ENCODE measurements around the gene PRSS33. TPM values are rescaled to one million over a fixed set of nuclear protein-coding genes. Genes with fewer than 3 reads are reported as not detected.
A peak's percentile ranks its signal among the peaks of the same experiment; 100 is the strongest.

Gene PRSS33
- total and polyA plus RNA-seq, 8 donors: 0.13 to 0.75 (median 0.25) TPM; not detected in 2

GRCh38 chr16:2734844-2735515 lies 52.4 kb downstream of the PRSS33 start:
- intact Hi-C loops (cut with DNase I): no loop called here
- ATAC-seq: no peak

More at GRCh38 chr16:2734844-2735515, 52.4 kb downstream of the PRSS33 start:
- TF ChIP-seq CTCF (IDR thresholded peaks at IDR 0.05): no peak
- DNase-seq: peak in 1 of 4 donors; percentile 19
- no peak overlapping the region for H3K27ac ChIP-seq
- H3K9me3 ChIP-seq: no peaks in the 10 kb centered on the region
- H3K27me3 ChIP-seq: peaks cover 0 to 16% of the 10 kb centered on the region in 2 donors
- H3K36me3 ChIP-seq: no peaks in the 10 kb centered on the region
- H3K4me1 ChIP-seq: no peaks in the 10 kb centered on the region
- no peak overlapping the region for H3K4me3 ChIP-seq

Other genes with a start within 250 kb of the PRSS33 start
- 10 to 100 TPM; 56.4 to 64.8 TPM for gene PDPK1, start 249.5 kb downstream of the PRSS33 start, total RNA-seq
- 10 to 100 TPM; 36.5 to 57.2 (median 44.1) TPM for gene PDPK1, start 249.5 kb downstream of the PRSS33 start, polyA plus RNA-seq (ENCODE audit: insufficient read length in 6 of 6)
- gene KCTD5, start 105.0 kb downstream of the PRSS33 start, total RNA-seq: 10 to 100 TPM; 21.3 to 28.3 TPM
- 10 to 100 TPM; 18.4 to 24.0 (median 21.0) TPM for gene KCTD5, start 105.0 kb downstream of the PRSS33 start, polyA plus RNA-seq (ENCODE audit: insufficient read length in 6 of 6)
- under 1 TPM; 0.45 to 0.70 TPM for gene PRSS27, start 67.3 kb downstream of the PRSS33 start, total RNA-seq
- 1 to 10 TPM; 1.9 to 3.3 (median 2.5) TPM for gene PRSS27, start 67.3 kb downstream of the PRSS33 start, polyA plus RNA-seq (ENCODE audit: insufficient read length in 6 of 6)
- gene SRRM2, start 34.9 kb downstream of the PRSS33 start, total RNA-seq: 100 to 1,000 TPM; 536 to 562 TPM
- 100 to 1,000 TPM; 574 to 710 (median 657) TPM for gene SRRM2, start 34.9 kb downstream of the PRSS33 start, polyA plus RNA-seq (ENCODE audit: insufficient read length in 6 of 6)
- gene ELOB, start 10.3 kb downstream of the PRSS33 start, total RNA-seq: 100 to 1,000 TPM; 200 to 205 TPM
- 100 to 1,000 TPM; 133 to 224 (median 180) TPM for gene ELOB, start 10.3 kb downstream of the PRSS33 start, polyA plus RNA-seq (ENCODE audit: insufficient read length in 6 of 6)
- gene PRSS41, start 10.9 kb upstream of the PRSS33 start, total RNA-seq: not detected
- not detected for gene PRSS41, start 10.9 kb upstream of the PRSS33 start, polyA plus RNA-seq (ENCODE audit: insufficient read length in 6 of 6)
- gene PRSS21, start 29.7 kb upstream of the PRSS33 start, total RNA-seq: 1 to 10 TPM in 1 of 2 donors, under 1 TPM in 1; 0.90 to 2.5 TPM
- gene PRSS21, start 29.7 kb upstream of the PRSS33 start, polyA plus RNA-seq (ENCODE audit: insufficient read length in 6 of 6): under 1 TPM in 4 of 6 donors, not detected in 2; 0.25 to 0.38 (median 0.28) TPM
- 1 to 10 TPM in 1 of 2 donors, under 1 TPM in 1; 0.61 to 1.4 TPM for gene ZG16B, start 42.7 kb upstream of the PRSS33 start, total RNA-seq
- 1 to 10 TPM in 1 of 6 donors, under 1 TPM in 5; 0.27 to 1.2 (median 0.55) TPM for gene ZG16B, start 42.7 kb upstream of the PRSS33 start, polyA plus RNA-seq (ENCODE audit: insufficient read length in 6 of 6)
- 10 to 100 TPM; 15.7 to 16.7 TPM for gene PRSS22, start 70.6 kb upstream of the PRSS33 start, total RNA-seq
- 10 to 100 TPM; 11.9 to 17.3 (median 14.8) TPM for gene PRSS22, start 70.6 kb upstream of the PRSS33 start, polyA plus RNA-seq (ENCODE audit: insufficient read length in 6 of 6)
- 10 to 100 TPM; 22.1 to 22.4 TPM for gene FLYWCH2, start 95.7 kb upstream of the PRSS33 start, total RNA-seq
- gene FLYWCH2, start 95.7 kb upstream of the PRSS33 start, polyA plus RNA-seq (ENCODE audit: insufficient read length in 6 of 6): 10 to 100 TPM; 15.6 to 24.5 (median 19.2) TPM
- 10 to 100 TPM; 29.3 to 29.4 TPM for gene FLYWCH1, start 124.4 kb upstream of the PRSS33 start, total RNA-seq
- gene FLYWCH1, start 124.4 kb upstream of the PRSS33 start, polyA plus RNA-seq (ENCODE audit: insufficient read length in 6 of 6): 10 to 100 TPM; 17.2 to 42.9 (median 23.0) TPM
- not detected for gene KREMEN2, start 176.7 kb upstream of the PRSS33 start, total RNA-seq
- gene KREMEN2, start 176.7 kb upstream of the PRSS33 start, polyA plus RNA-seq (ENCODE audit: insufficient read length in 6 of 6): under 1 TPM in 5 of 6 donors, not detected in 1; 0.17 to 0.36 (median 0.20) TPM
- gene PAQR4, start 181.8 kb upstream of the PRSS33 start, total RNA-seq: 10 to 100 TPM; 17.2 to 20.1 TPM
- gene PAQR4, start 181.8 kb upstream of the PRSS33 start, polyA plus RNA-seq (ENCODE audit: insufficient read length in 6 of 6): 10 to 100 TPM in 5 of 6 donors, 1 to 10 TPM in 1; 9.5 to 16.1 (median 13.8) TPM
- 10 to 100 TPM; 13.9 to 14.3 TPM for gene PKMYT1, start 192.9 kb upstream of the PRSS33 start, total RNA-seq
- 10 to 100 TPM; 15.9 to 21.8 (median 18.6) TPM for gene PKMYT1, start 192.9 kb upstream of the PRSS33 start, polyA plus RNA-seq (ENCODE audit: insufficient read length in 6 of 6)
- gene CLDN9, start 225.4 kb upstream of the PRSS33 start, total RNA-seq: 1 to 10 TPM in 1 of 2 donors, under 1 TPM in 1; 0.85 to 2.2 TPM
- 1 to 10 TPM; 5.0 to 6.5 (median 6.0) TPM for gene CLDN9, start 225.4 kb upstream of the PRSS33 start, polyA plus RNA-seq (ENCODE audit: insufficient read length in 6 of 6)
- 1 to 10 TPM in 1 of 2 donors, not detected in 1; 2.3 TPM for gene CLDN6, start 230.6 kb upstream of the PRSS33 start, total RNA-seq
- 100 to 1,000 TPM in 5 of 6 donors, 10 to 100 TPM in 1; 95.0 to 140 (median 116) TPM for gene CLDN6, start 230.6 kb upstream of the PRSS33 start, polyA plus RNA-seq (ENCODE audit: insufficient read length in 6 of 6)
- 100 to 1,000 TPM; 118 to 126 TPM for gene TNFRSF12A, start 232.8 kb upstream of the PRSS33 start, total RNA-seq
- 1 to 10 TPM; 2.6 to 5.4 (median 4.2) TPM for gene TNFRSF12A, start 232.8 kb upstream of the PRSS33 start, polyA plus RNA-seq (ENCODE audit: insufficient read length in 6 of 6)
- 10 to 100 TPM; 45.4 to 66.6 TPM for gene HCFC1R1, start 236.4 kb upstream of the PRSS33 start, total RNA-seq
- gene HCFC1R1, start 236.4 kb upstream of the PRSS33 start, polyA plus RNA-seq (ENCODE audit: insufficient read length in 6 of 6): 10 to 100 TPM; 25.1 to 37.6 (median 31.9) TPM
- 10 to 100 TPM; 24.0 to 38.7 TPM for gene THOC6, start 236.5 kb upstream of the PRSS33 start, total RNA-seq
- 10 to 100 TPM; 23.9 to 34.8 (median 26.9) TPM for gene THOC6, start 236.5 kb upstream of the PRSS33 start, polyA plus RNA-seq (ENCODE audit: insufficient read length in 6 of 6)
- 10 to 100 TPM; 10.8 to 18.1 TPM for gene BICDL2, start 249.4 kb upstream of the PRSS33 start, total RNA-seq
- 1 to 10 TPM; 2.5 to 5.5 (median 3.2) TPM for gene BICDL2, start 249.4 kb upstream of the PRSS33 start, polyA plus RNA-seq (ENCODE audit: insufficient read length in 6 of 6)

All from left lung (tissue), 10 donors.